Measurements from ENCODE around the gene PCAT6. TPM values are rescaled to one million over a fixed set of nuclear protein-coding genes. Genes with fewer than 3 reads are reported as not detected.

Gene PCAT6
- total RNA-seq, 1 donor from 2014 or later, result 5.6 TPM

- Mint-ChIP-seq H3K27ac (no peak overlapping the region), H3K9me3 (ENCODE audit: low read depth) (no peaks in the 10 kb centered on the region), H3K27me3 (peaks cover 9% of the 10 kb centered on the region), H3K4me3 (ENCODE audit: low read depth) (no peak overlapping the region), H3K4me1 (ENCODE audit: low read depth) (no peaks in the 10 kb centered on the region), H3K36me3 (ENCODE audit: insufficient read depth) (no peaks in the 10 kb centered on the region)
- DNase-seq (ENCODE audit: low spot score, unreplicated experiment), result no peak
- TF ChIP-seq, protein P1, sequence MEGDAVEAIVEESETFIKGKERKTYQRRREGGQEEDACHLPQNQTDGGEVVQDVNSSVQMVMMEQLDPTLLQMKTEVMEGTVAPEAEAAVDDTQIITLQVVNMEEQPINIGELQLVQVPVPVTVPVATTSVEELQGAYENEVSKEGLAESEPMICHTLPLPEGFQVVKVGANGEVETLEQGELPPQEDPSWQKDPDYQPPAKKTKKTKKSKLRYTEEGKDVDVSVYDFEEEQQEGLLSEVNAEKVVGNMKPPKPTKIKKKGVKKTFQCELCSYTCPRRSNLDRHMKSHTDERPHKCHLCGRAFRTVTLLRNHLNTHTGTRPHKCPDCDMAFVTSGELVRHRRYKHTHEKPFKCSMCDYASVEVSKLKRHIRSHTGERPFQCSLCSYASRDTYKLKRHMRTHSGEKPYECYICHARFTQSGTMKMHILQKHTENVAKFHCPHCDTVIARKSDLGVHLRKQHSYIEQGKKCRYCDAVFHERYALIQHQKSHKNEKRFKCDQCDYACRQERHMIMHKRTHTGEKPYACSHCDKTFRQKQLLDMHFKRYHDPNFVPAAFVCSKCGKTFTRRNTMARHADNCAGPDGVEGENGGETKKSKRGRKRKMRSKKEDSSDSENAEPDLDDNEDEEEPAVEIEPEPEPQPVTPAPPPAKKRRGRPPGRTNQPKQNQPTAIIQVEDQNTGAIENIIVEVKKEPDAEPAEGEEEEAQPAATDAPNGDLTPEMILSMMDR (IDR thresholded peaks at IDR 0.05; ENCODE audit: unreplicated experiment), result no peak
Observed at GRCh38 chr1:202836623-202837403, 26.1 kb downstream of the PCAT6 start.

DNA sequence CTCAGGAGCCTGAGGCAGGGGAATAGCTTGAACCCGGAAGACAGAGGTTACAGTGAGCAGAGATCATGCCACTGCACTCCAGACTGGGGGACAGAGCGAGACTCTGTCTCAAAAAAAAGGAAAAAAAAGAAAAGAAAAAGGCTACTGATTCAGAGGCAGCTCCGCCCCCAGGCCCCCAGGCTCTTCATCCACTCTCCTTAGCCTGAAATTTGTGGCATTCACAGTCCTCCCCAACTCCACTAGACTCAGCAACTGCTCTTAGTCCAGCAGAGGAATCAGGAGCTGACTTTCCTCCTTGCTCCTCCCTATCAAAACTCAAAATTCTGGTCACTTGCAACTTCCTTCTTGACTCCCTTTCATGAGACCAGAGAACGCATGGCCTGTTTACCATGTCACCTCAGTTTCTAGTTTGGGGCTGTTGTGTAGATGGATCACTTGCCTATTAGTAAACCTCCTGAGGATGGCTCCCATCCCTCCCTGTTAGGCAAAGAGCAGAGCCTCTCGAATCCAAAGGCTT lies 27.1 kb downstream of the PCAT6 start:
- no peak for DNase-seq (ENCODE audit: low spot score, unreplicated experiment)
- Mint-ChIP-seq H3K36me3 (ENCODE audit: insufficient read depth) (no peaks in the 10 kb centered on the region), H3K27ac (no peak overlapping the region), H3K9me3 (ENCODE audit: low read depth) (no peaks in the 10 kb centered on the region), H3K27me3 (peaks cover 9% of the 10 kb centered on the region), H3K4me3 (ENCODE audit: low read depth) (no peak overlapping the region), H3K4me1 (ENCODE audit: low read depth) (no peaks in the 10 kb centered on the region)
- TF ChIP-seq, protein P1 (IDR thresholded peaks at IDR 0.05; ENCODE audit: unreplicated experiment), result no peak

DNA sequence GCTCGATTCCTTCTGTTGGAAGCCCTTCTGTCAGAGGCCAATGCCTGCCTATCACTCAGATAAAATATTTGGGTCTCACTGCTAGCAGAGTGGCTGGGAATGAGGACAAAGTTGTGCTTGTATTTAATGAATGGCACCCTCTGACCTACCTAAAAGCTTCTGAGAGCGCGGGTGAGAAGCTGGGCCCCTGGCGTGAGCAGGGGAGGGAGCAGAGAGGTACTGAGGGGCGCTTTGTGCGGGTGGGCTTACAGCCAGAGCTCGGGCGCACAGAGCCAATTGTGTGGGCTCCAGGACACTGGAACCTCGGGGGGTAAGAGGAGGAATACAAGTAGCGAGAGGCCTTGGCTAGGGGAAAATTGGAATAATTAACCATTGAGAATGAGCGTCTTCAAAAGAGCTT lies 32.3 kb downstream of the PCAT6 start:
- Mint-ChIP-seq H3K4me3 (ENCODE audit: low read depth) (no peak overlapping the region), H3K36me3 (ENCODE audit: insufficient read depth) (peaks cover 2% of the 10 kb centered on the region), H3K9me3 (ENCODE audit: low read depth) (no peaks in the 10 kb centered on the region), H3K4me1 (ENCODE audit: low read depth) (no peaks in the 10 kb centered on the region), H3K27ac (no peak overlapping the region), H3K27me3 (peaks cover under 1% of the 10 kb centered on the region)
- DNase-seq (ENCODE audit: low spot score, unreplicated experiment), result no peak
- TF ChIP-seq, protein P1 (IDR thresholded peaks at IDR 0.05; ENCODE audit: unreplicated experiment), result no peak

GRCh38 chr1:202844259-202844658 lies 33.5 kb downstream of the PCAT6 start:
- peaks cover 2% of the 10 kb centered on the region for H3K36me3 Mint-ChIP-seq (ENCODE audit: insufficient read depth)
- H3K4me1 Mint-ChIP-seq (ENCODE audit: low read depth), result no peaks in the 10 kb centered on the region
- no peak overlapping the region for H3K4me3 Mint-ChIP-seq (ENCODE audit: low read depth)
- H3K9me3 Mint-ChIP-seq (ENCODE audit: low read depth), result no peaks in the 10 kb centered on the region
- TF ChIP-seq, protein P1 (IDR thresholded peaks at IDR 0.05; ENCODE audit: unreplicated experiment), result no peak
- no peak for DNase-seq (ENCODE audit: low spot score, unreplicated experiment)
- H3K27ac Mint-ChIP-seq, result no peak overlapping the region
- no peaks in the 10 kb centered on the region for H3K27me3 Mint-ChIP-seq

- H3K36me3 Mint-ChIP-seq (ENCODE audit: insufficient read depth), result peaks cover 2% of the 10 kb centered on the region
- no peaks in the 10 kb centered on the region for H3K27me3 Mint-ChIP-seq
- no peak overlapping the region for H3K4me3 Mint-ChIP-seq (ENCODE audit: low read depth)
- no peaks in the 10 kb centered on the region for H3K9me3 Mint-ChIP-seq (ENCODE audit: low read depth)
- H3K27ac Mint-ChIP-seq, result peak overlapping the region; percentile 76
- DNase-seq (ENCODE audit: low spot score, unreplicated experiment), result no peak
- H3K4me1 Mint-ChIP-seq (ENCODE audit: low read depth), result no peaks in the 10 kb centered on the region
- TF ChIP-seq, protein P1 (IDR thresholded peaks at IDR 0.05; ENCODE audit: unreplicated experiment), result no peak
Observed at GRCh38 chr1:202844935-202845334, 34.2 kb downstream of the PCAT6 start.
